B cell (primary cell): ENCODE measurements around the gene ANKRD37.

Source experiments
- CTCF ChIP-seq: fragments of 200-600 bp; IDR thresholded peaks from one replicate; pipeline ENCODE4 v1.8.0; 2022; ENCODE audit warnings: antibody characterized with exemption, mild to moderate bottlenecking
- EZH2 ChIP-seq: IDR thresholded peaks from 2 replicates; pipeline ENCODE4 v1.6.1; 2012; ENCODE audit warnings: borderline replicate concordance, low read depth, mild to moderate bottlenecking, moderate library complexity, low read length; ENCODE audit not compliant: insufficient read depth, poor library complexity, severe bottlenecking

- TF ChIP-seq CTCF = no peak
- no peak for TF ChIP-seq EZH2
These were observed 4.5 kb upstream of the ANKRD37 start for GRCh38 chr4:185392156-185392555.
